Liver (tissue), 9 donors: Measurements from ENCODE around the gene CEP78. TPM values are rescaled to one million over a fixed set of nuclear protein-coding genes. Genes with fewer than 3 reads are reported as not detected.
A peak's percentile ranks its signal among the peaks of the same experiment; 100 is the strongest.

Source experiments
- DNase-seq: peaks from one replicate; pipeline ENCODE4 v3.0.0-alpha.2; 2017; ENCODE audit warnings: low spot score
- H3K27ac ChIP-seq, 2 donors: one replicate each; pipeline ENCODE4 v1.7.0; 2013; ENCODE audit warnings: inconsistent platforms in 2 of 2, low read length in 2 of 2, control low read depth in 1 of 2, low read depth in 1 of 2, mild to moderate bottlenecking in 1 of 2
- H3K27me3 ChIP-seq, 4 donors: one replicate each; pipeline versions ENCODE4 v1.6.1 to v1.7.0; 2013; ENCODE audit warnings: low read length in 3 of 4, inconsistent platforms in 1 of 4, mild to moderate bottlenecking in 1 of 4, moderate library complexity in 1 of 4; ENCODE audit not compliant: control insufficient read depth in 4 of 4, insufficient read depth in 4 of 4
- H3K36me3 ChIP-seq, 4 donors: one replicate each; pipeline versions ENCODE4 v1.6.1 to v1.7.0; 2013; ENCODE audit warnings: low read length in 3 of 4, mild to moderate bottlenecking in 3 of 4, low read depth in 1 of 4, moderate library complexity in 1 of 4; ENCODE audit not compliant: control insufficient read depth in 4 of 4, insufficient read depth in 3 of 4
- H3K4me1 ChIP-seq, 4 donors: one replicate each; pipeline versions ENCODE4 v1.6.1 to v1.7.0; 2013; ENCODE audit warnings: low read length in 3 of 4, mild to moderate bottlenecking in 3 of 4, moderate library complexity in 1 of 4; ENCODE audit not compliant: control insufficient read depth in 4 of 4, insufficient read depth in 4 of 4
- H3K4me3 ChIP-seq, 3 donors: one replicate each; pipeline versions ENCODE4 v1.6.1 to v1.7.0; 2013; ENCODE audit warnings: low read length in 3 of 3, control low read depth in 1 of 3, low read depth in 1 of 3, mild to moderate bottlenecking in 1 of 3
- H3K9ac ChIP-seq, 2 donors: one replicate each; pipeline ENCODE4 v1.7.0; 2013; ENCODE audit warnings: low read length in 2 of 2, mild to moderate bottlenecking in 2 of 2, moderate library complexity in 2 of 2, control low read depth in 1 of 2, low read depth in 1 of 2
- H3K9me3 ChIP-seq, 4 donors: one replicate each; pipeline versions ENCODE4 v1.6.1 to v1.7.0; 2013; ENCODE audit warnings: low read length in 3 of 4; ENCODE audit not compliant: control insufficient read depth in 4 of 4
- EGR1 ChIP-seq, 2 donors: IDR thresholded peaks; 2 replicates each; pipeline ENCODE4 v1.6.1; 2016 to 2018; ENCODE audit warnings: antibody characterized with exemption in 2 of 2, low read depth in 2 of 2
- FOXA2 ChIP-seq: IDR thresholded peaks from 2 replicates; pipeline ENCODE4 v1.6.1; 2016; ENCODE audit warnings: antibody characterized with exemption
- HNF4A ChIP-seq, 2 donors: conservative IDR thresholded peaks; 2 replicates each; pipeline ENCODE4 v1.6.1; 2016; ENCODE audit warnings: antibody characterized with exemption in 2 of 2, mild to moderate bottlenecking in 2 of 2
- RXRA ChIP-seq, 2 donors: IDR thresholded peaks; 2 replicates each; pipeline ENCODE4 v1.6.1; 2017 to 2018; ENCODE audit warnings: antibody characterized with exemption in 2 of 2, mild to moderate bottlenecking in 1 of 2
- SP1 ChIP-seq: IDR thresholded peaks from 2 replicates; pipeline ENCODE4 v1.6.1; 2018; ENCODE audit warnings: antibody characterized with exemption, mild to moderate bottlenecking
- TAF1 ChIP-seq: conservative IDR thresholded peaks from 2 replicates; pipeline ENCODE4 v1.6.1; 2016; ENCODE audit warnings: antibody characterized with exemption, mild to moderate bottlenecking
- YY1 ChIP-seq: IDR thresholded peaks from 2 replicates; pipeline ENCODE4 v1.6.1; 2016; ENCODE audit warnings: antibody characterized with exemption, mild to moderate bottlenecking
- whole genome bisulfite sequencing: extraction: QIAGEN DNeasy Blood & Tissue Kit; methylation state at CpG from one replicate; pipeline ENCODE4 v1.1.7; 2013; 5-methylcytosine and 5-hydroxymethylcytosine counted together
- polyA plus RNA-seq, 2 donors: library from polyadenylated mRNA; stranded (reverse) in 1 of 2; unstranded in 1 of 2; fragments of 200-250 nt in 1 of 2; fragments of >200 nt in 1 of 2; fragmentation: Nextera tagmentation in 1 of 2; extraction: Ambion mirVana in 1 of 2; gene quantifications; one replicate each; pipeline versions ENCODE4 v1.2.1 to v1.2.3, GENCODE V29; 2013 to 2015
- total RNA-seq, 2 donors: library from RNA; depleted of rRNA; stranded (reverse); fragments of >200 nt; gene quantifications; one replicate each; pipeline ENCODE4 v1.2.3, GENCODE V29; 2014
- TF ChIP-seq, protein P1 (sequence below): IDR thresholded peaks from 2 replicates; pipeline ENCODE4 v1.6.1; 2016; ENCODE audit warnings: antibody characterized with exemption, mild to moderate bottlenecking
- TF ChIP-seq, protein P2 (sequence below): IDR thresholded peaks from 2 replicates; pipeline ENCODE4 v1.6.1; 2016; ENCODE audit warnings: antibody characterized with exemption
- TF ChIP-seq, protein P3 (sequence below): IDR thresholded peaks from 2 replicates; pipeline ENCODE4 v1.6.1; 2016; ENCODE audit warnings: antibody characterized with exemption
- TF ChIP-seq, protein P4 (sequence below): IDR thresholded peaks from 2 replicates; pipeline ENCODE4 v1.6.1; 2016; ENCODE audit warnings: antibody characterized with exemption
- donor health status: healthy.
- donor health status: healthy.
- donor health status: healthy.
- donor health status: healthy.
- donor health status: healthy.

The CEP78 gene
- total and polyA plus RNA-seq, 4 donors: 2.6 to 12.0 (median 6.4) TPM

DNA sequence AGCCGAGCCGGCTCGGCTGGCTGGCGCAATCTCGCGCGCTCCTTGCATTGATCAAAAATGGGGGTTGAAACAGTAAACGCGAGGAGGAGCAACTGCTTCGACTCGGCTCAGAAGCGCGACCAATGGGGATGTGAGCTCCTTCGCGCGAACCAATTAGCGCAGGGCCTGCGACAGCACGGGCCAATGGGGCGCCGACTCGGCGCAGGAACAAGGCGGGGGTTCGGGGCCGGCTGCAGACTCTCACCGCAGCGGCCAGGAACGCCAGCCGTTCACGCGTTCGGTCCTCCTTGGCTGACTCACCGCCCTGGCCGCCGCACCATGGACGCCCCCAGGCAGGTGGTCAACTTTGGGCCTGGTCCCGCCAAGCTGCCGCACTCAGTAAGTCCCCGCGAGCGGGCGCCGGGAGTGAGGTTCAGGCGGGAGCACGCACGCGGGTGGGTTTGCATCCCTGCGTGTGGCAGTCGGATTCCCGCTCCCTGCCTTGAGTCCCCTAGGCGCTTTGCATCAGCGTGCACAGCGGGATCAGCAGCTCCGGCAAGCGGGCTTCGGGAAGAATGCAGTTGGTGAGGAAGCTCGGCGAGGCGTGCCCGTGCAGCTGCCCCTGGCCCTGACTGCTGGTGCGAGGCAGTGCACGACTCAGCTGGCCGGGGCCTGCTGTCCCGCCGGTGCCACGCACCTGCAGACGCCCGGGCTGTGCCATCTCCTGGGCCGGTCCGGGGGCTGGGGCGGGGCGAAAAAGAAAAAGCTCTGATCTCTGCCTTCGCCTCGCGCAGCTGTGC is 61.2 kb downstream of the CEP78 start, which contains the start of gene PSAT1:
Gene PSAT1, plus strand, starts transcription at position 233 of the 779 bp plus-strand sequence. Its CDS starts 86 bp downstream, at position 319.
- DNase-seq: peak; percentile 78
- peak within 1 kb of the TSS; percentile 69 to 79 for H3K27ac ChIP-seq
- peak within 1 kb of the TSS; percentile 70 to 83 (median 80) for H3K4me3 ChIP-seq
- H3K9me3 ChIP-seq: no peaks in the 10 kb centered on the region
- H3K9ac ChIP-seq: peak within 1 kb of the TSS; percentile 36 to 77
- H3K36me3 ChIP-seq: no peaks in the 10 kb centered on the region
- H3K4me1 ChIP-seq: peaks cover 8 to 74% (median 37%) of the 10 kb centered on the region in 4 donors
- peak; percentile 92 for TF ChIP-seq SP1
- peak; percentile 93 for TF ChIP-seq YY1
- TF ChIP-seq, protein P1, sequence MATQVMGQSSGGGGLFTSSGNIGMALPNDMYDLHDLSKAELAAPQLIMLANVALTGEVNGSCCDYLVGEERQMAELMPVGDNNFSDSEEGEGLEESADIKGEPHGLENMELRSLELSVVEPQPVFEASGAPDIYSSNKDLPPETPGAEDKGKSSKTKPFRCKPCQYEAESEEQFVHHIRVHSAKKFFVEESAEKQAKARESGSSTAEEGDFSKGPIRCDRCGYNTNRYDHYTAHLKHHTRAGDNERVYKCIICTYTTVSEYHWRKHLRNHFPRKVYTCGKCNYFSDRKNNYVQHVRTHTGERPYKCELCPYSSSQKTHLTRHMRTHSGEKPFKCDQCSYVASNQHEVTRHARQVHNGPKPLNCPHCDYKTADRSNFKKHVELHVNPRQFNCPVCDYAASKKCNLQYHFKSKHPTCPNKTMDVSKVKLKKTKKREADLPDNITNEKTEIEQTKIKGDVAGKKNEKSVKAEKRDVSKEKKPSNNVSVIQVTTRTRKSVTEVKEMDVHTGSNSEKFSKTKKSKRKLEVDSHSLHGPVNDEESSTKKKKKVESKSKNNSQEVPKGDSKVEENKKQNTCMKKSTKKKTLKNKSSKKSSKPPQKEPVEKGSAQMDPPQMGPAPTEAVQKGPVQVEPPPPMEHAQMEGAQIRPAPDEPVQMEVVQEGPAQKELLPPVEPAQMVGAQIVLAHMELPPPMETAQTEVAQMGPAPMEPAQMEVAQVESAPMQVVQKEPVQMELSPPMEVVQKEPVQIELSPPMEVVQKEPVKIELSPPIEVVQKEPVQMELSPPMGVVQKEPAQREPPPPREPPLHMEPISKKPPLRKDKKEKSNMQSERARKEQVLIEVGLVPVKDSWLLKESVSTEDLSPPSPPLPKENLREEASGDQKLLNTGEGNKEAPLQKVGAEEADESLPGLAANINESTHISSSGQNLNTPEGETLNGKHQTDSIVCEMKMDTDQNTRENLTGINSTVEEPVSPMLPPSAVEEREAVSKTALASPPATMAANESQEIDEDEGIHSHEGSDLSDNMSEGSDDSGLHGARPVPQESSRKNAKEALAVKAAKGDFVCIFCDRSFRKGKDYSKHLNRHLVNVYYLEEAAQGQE: peak; percentile 48
- no peak for TF ChIP-seq FOXA2
- TF ChIP-seq HNF4A (conservative IDR thresholded peaks at IDR 0.05): peak in 1 of 2 donors; percentile 44
- TF ChIP-seq, protein P2, sequence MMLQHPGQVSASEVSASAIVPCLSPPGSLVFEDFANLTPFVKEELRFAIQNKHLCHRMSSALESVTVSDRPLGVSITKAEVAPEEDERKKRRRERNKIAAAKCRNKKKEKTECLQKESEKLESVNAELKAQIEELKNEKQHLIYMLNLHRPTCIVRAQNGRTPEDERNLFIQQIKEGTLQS: peak; percentile 10
- TF ChIP-seq TAF1: peak; percentile 25
- TF ChIP-seq, protein P3, sequence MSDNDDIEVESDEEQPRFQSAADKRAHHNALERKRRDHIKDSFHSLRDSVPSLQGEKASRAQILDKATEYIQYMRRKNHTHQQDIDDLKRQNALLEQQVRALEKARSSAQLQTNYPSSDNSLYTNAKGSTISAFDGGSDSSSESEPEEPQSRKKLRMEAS: no peak
- peak in 1 of 2 donors; percentile 19 for TF ChIP-seq RXRA (IDR thresholded peaks at IDR 0.05)
- no peaks in the 10 kb centered on the region for H3K27me3 ChIP-seq
- under 1% methylated on average over 76 of the region's 76 CpGs for WGBS

DNA sequence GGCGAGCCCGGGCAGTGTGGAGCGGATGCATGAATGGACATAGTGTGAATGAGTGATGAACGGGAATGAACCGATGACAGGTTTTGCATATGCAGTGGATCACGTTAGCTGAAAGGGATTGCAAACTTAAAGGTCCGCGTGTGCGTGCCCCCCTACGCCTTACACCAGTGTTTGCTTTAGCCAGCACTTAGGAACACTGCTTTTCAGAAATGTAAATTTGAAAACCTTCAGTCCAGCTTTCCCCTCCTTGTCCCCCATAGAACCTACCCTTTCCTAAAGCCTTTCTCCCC is 61.7 kb downstream of the CEP78 start:
- H3K9ac ChIP-seq: peak overlapping the region; percentile 10 to 55
- no peaks in the 10 kb centered on the region for H3K27me3 ChIP-seq
- H3K9me3 ChIP-seq: no peaks in the 10 kb centered on the region
- H3K36me3 ChIP-seq: peaks cover 0 to 1% (median 0%) of the 10 kb centered on the region in 4 donors
- H3K27ac ChIP-seq: peak overlapping the region; percentile 69 to 79
- no peak for DNase-seq
- no peak for TF ChIP-seq HNF4A (conservative IDR thresholded peaks at IDR 0.05)
- TF ChIP-seq EGR1 (IDR thresholded peaks at IDR 0.05; ENCODE audit: low read depth in 2 of 2): no peak
- TF ChIP-seq FOXA2: no peak
- TF ChIP-seq, protein P4, sequence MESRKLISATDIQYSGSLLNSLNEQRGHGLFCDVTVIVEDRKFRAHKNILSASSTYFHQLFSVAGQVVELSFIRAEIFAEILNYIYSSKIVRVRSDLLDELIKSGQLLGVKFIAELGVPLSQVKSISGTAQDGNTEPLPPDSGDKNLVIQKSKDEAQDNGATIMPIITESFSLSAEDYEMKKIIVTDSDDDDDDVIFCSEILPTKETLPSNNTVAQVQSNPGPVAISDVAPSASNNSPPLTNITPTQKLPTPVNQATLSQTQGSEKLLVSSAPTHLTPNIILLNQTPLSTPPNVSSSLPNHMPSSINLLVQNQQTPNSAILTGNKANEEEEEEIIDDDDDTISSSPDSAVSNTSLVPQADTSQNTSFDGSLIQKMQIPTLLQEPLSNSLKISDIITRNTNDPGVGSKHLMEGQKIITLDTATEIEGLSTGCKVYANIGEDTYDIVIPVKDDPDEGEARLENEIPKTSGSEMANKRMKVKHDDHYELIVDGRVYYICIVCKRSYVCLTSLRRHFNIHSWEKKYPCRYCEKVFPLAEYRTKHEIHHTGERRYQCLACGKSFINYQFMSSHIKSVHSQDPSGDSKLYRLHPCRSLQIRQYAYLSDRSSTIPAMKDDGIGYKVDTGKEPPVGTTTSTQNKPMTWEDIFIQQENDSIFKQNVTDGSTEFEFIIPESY: no peak
- WGBS: 1% methylated on average over 10 of the region's 10 CpGs
- peak overlapping the region; percentile 70 to 83 (median 80) for H3K4me3 ChIP-seq
- peaks cover 8 to 70% (median 37%) of the 10 kb centered on the region in 4 donors for H3K4me1 ChIP-seq
